ENCODE measurements around the gene RPRD1B.

DNA sequence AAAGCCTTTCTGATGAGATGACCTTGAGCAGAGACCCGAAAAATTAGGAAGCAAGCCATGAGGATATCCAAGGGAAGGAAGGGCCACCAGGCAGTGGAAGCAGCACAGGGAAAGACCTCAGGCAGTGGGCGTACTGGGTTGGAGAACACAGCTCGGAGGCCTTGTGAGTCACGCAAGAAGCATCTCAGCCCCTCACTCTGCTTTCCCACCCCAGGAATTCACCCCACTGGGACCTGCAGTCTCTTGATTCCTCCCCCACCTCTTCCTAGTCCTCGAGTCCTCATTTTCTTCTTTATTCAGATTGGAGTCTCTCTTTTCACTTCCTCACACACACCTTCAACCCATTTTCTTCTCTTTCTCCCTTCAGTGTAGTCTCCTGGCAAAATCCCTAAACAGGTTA is 27.0 kb downstream of the RPRD1B start:
- TF ChIP-seq, protein P1, sequence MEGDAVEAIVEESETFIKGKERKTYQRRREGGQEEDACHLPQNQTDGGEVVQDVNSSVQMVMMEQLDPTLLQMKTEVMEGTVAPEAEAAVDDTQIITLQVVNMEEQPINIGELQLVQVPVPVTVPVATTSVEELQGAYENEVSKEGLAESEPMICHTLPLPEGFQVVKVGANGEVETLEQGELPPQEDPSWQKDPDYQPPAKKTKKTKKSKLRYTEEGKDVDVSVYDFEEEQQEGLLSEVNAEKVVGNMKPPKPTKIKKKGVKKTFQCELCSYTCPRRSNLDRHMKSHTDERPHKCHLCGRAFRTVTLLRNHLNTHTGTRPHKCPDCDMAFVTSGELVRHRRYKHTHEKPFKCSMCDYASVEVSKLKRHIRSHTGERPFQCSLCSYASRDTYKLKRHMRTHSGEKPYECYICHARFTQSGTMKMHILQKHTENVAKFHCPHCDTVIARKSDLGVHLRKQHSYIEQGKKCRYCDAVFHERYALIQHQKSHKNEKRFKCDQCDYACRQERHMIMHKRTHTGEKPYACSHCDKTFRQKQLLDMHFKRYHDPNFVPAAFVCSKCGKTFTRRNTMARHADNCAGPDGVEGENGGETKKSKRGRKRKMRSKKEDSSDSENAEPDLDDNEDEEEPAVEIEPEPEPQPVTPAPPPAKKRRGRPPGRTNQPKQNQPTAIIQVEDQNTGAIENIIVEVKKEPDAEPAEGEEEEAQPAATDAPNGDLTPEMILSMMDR (IDR thresholded peaks at IDR 0.05): no peak
- no peak for TF ChIP-seq ZFX (IDR thresholded peaks at IDR 0.05; ENCODE audit: borderline replicate concordance)
